ENCODE measurements around the gene GOLGA6L10. TPM values are rescaled to one million over a fixed set of nuclear protein-coding genes. Genes with fewer than 3 reads are reported as not detected.
"Not testable (repeated sequence)": the region's sequence is repeated elsewhere in the genome, so short reads cannot be mapped to it uniquely, and the experiment has no call there.

GOLGA6L10 gene
- total and polyA plus RNA-seq, 9 of the 15 experiments (the other 6 are each of a cell fraction or from before 2014, with no cell fraction given): 0.32 to 7.1 (median 2.0) TPM

DNA sequence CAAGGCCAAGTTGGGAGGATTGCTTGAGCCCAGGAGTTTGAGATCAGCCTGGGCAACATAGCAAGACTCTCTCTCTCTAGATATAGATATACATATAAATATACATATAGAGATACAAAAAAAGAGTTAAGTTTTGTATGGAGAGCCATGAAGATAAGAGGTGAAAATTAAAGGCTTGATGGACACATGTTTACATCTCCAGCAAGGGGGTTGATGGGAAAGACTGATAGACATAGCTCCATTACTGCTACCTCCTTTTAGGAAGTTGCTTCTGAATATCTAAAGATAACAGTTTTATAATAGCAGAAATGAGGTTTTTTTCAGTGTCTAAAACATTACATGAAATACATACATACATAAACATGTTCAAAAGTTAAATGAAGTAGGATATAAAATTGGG is 37.9 kb upstream of the GOLGA6L10 start:
- in situ Hi-C loops (cut with MboI): loop anchor here (25.0 kb wide), 1 partner anchor 1950 kb away; no protein-coding TSS in a partner anchor
- not testable (repeated sequence) for BruUV-seq (replicated peaks)

More for the DNA sequence above, 37.9 kb upstream of the GOLGA6L10 start:
- peaks cover 35% of the 10 kb centered on the region; the same call in 2 of the 3 replicates for H3K79me2 ChIP-seq (ENCODE audit: control insufficient read depth, insufficient read depth, low read length)
- H3K4me2 ChIP-seq (ENCODE audit: insufficient read depth, low read length); intact Hi-C loops (cut with micrococcal nuclease); H3K4me3 ChIP-seq; H4K20me1 ChIP-seq (replicated peaks; ENCODE audit: control insufficient read depth, insufficient read depth, low read length); H3K36me3 ChIP-seq (ENCODE audit: control insufficient read depth, insufficient read depth, low read length); H3K27me3 ChIP-seq (ENCODE audit: control insufficient read depth in 2 of 2, insufficient read depth in 2 of 2, low read length in 2 of 2); POLR2A ChIA-PET; DNase-seq (ENCODE audit: extremely low read depth in 1 of 4, low spot score in 3 of 4); ATAC-seq; H2AFZ ChIP-seq (ENCODE audit: low read depth, low read length); H3K9me3 ChIP-seq (replicated peaks; ENCODE audit: control insufficient read depth, insufficient read depth, low read depth, low read length); CTCF ChIA-PET (ENCODE audit: low intra/inter-chr PET ratio); FAIRE-seq; H3K9me1 ChIP-seq (ENCODE audit: control insufficient read depth, insufficient read depth, low read length): not testable (repeated sequence)
- TF ChIP-seq MEIS2 (IDR thresholded peaks at IDR 0.05; ENCODE audit: partially characterized antibody) (peak; percentile 70), SMARCA4 (IDR thresholded peaks at IDR 0.05) (0 out of 2 replicates have a peak, but pooled peaks have one; percentile 12), FOXK2 (conservative IDR thresholded peaks at IDR 0.05 in 1 of 2, IDR thresholded peaks at IDR 0.05 in 1 of 2; ENCODE audit: low read depth in 2 of 2) (peak; percentile 49 to 51; a peak in 2 of 4 replicates), ZNF121 (CRISPR knock-in tag; conservative IDR thresholded peaks at IDR 0.05) (peak; percentile 51; the same call in 1 of the 2 replicates), SMARCE1 (IDR thresholded peaks at IDR 0.05) (0 out of 2 replicates have a peak, but pooled peaks have one; percentile 17)
- TF ChIP-seq, protein P1, sequence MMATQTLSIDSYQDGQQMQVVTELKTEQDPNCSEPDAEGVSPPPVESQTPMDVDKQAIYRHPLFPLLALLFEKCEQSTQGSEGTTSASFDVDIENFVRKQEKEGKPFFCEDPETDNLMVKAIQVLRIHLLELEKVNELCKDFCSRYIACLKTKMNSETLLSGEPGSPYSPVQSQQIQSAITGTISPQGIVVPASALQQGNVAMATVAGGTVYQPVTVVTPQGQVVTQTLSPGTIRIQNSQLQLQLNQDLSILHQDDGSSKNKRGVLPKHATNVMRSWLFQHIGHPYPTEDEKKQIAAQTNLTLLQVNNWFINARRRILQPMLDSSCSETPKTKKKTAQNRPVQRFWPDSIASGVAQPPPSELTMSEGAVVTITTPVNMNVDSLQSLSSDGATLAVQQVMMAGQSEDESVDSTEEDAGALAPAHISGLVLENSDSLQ (IDR thresholded peaks at IDR 0.05): peak; percentile 68
- TF ChIP-seq, protein P2, sequence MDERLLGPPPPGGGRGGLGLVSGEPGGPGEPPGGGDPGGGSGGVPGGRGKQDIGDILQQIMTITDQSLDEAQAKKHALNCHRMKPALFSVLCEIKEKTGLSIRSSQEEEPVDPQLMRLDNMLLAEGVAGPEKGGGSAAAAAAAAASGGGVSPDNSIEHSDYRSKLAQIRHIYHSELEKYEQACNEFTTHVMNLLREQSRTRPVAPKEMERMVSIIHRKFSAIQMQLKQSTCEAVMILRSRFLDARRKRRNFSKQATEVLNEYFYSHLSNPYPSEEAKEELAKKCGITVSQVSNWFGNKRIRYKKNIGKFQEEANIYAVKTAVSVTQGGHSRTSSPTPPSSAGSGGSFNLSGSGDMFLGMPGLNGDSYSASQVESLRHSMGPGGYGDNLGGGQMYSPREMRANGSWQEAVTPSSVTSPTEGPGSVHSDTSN (CRISPR knock-in tag; IDR thresholded peaks at IDR 0.05; ENCODE audit: low read depth): not testable (repeated sequence)
- TF ChIP-seq, protein P2 (tag; conservative IDR thresholded peaks at IDR 0.05; ENCODE audit: low read depth): peak; percentile 51; the same call in 1 of the 2 replicates
- H3K4me1 ChIP-seq (replicated peaks in 1 of 2; ENCODE audit: control insufficient read depth in 2 of 2, insufficient read depth in 2 of 2, low read length in 2 of 2): peaks cover 0 to 14% of the 10 kb centered on the region in 2 experiments; a peak in 4 of 5 replicates
- peak overlapping the region in 1 of 2 experiments; percentile 40; a peak in 1 of 4 replicates for H3K9ac ChIP-seq (ENCODE audit: insufficient read depth in 1 of 2, low read depth in 2 of 2, low read length in 2 of 2)
- peak overlapping the region; percentile 69; the same call in 2 of the 3 replicates for H3K27ac ChIP-seq (ENCODE audit: extremely low read depth, low read depth, low read length)

All from K562 (cell line).